HCT116 (cell line): ENCODE results near the gene TESK1. TPM values are rescaled to one million over a fixed set of nuclear protein-coding genes. Genes with fewer than 3 reads are reported as not detected.

ENCODE experiments used
- ATAC-seq: fragments of 200-7000 bp; cut with Tn5 transposase; 2 replicates; pipeline ENCODE4 v1.9.1; 2020; ENCODE audit warnings: mild to moderate bottlenecking, moderate library complexity
- BruUV-seq: library from RNA; stranded (reverse); fragments of 400-500 nt; replicated peaks from 2 replicates; lab custom pipeline; 2021; lab: Mats Ljungman, UMichigan
- CTCF ChIA-PET: fragments of 300-600 bp; sonication (Branson Sonifier 250); formaldehyde crosslinking; loops from one replicate; lab custom pipeline; 2021; ENCODE audit warnings: antibody characterized with exemption; lab: Charles Lee
- POLR2A ChIA-PET: fragments of 300-600, 350-600 bp; sonication (Branson Sonifier 250); formaldehyde crosslinking; loops from one replicate; lab custom pipeline; 2021; ENCODE audit warnings: antibody characterized with exemption; lab: Charles Lee
- RAD21 ChIA-PET, 2 experiments: fragments of 300-600 bp; sonication (Branson Sonifier 250); formaldehyde crosslinking; loops; one replicate each; lab custom pipeline; 2023; ENCODE audit warnings: low total read pairs in 2 of 2; ENCODE audit not compliant: uncharacterized antibody in 2 of 2, unreplicated experiment in 2 of 2, low non-redundant PET in 1 of 2; lab: Charles Lee
- DNase-seq: peaks from one replicate; pipeline ENCODE4 v3.0.0-alpha.2; 2010; ENCODE audit warnings: low read depth, low spot score
- H2AFZ ChIP-seq: fragments of 200-600 bp; shearing (Covaris generic), sonication (generic); 2 replicates; pipeline ENCODE4 v1.6.1; 2017; ENCODE audit warnings: low read depth, mixed run types, mixed read lengths, antibody characterized with exemption, low read length; ENCODE audit not compliant: poor library complexity, severe bottlenecking
- H3K27ac ChIP-seq: 2 replicates; pipeline ENCODE4 v1.5.1; 2012; ENCODE audit warnings: low read depth, low read length
- H3K27me3 ChIP-seq: fragments of 200-600 bp; sonication (generic); 2 replicates; pipeline ENCODE4 v1.6.1; 2016; ENCODE audit warnings: mixed run types, low read length, mixed read lengths; ENCODE audit not compliant: insufficient read depth
- H3K36me3 ChIP-seq, 2 experiments: fragments of 200-500 bp in 1 of 2; fragments of 200-600 bp in 1 of 2; sonication (Bioruptor generic) in 1 of 2; sonication (generic) in 1 of 2; 2 replicates each; pipeline versions ENCODE4 v1.5.1 to v1.6.1; 2014 to 2016; ENCODE audit warnings: low read length in 2 of 2, inconsistent platforms in 1 of 2, mixed read lengths in 1 of 2, mixed run types in 1 of 2; ENCODE audit not compliant: insufficient read depth in 2 of 2, control insufficient read depth in 1 of 2
- H3K4me1 ChIP-seq, 2 experiments: fragments of 200-600 bp in 1 of 2; sonication (generic) in 1 of 2; 2 replicates each; pipeline versions ENCODE4 v1.5.1 to v1.6.1; 2012 to 2017; ENCODE audit warnings: low read length in 2 of 2, inconsistent platforms in 1 of 2, mild to moderate bottlenecking in 1 of 2, mixed read lengths in 1 of 2, mixed run types in 1 of 2, moderate library complexity in 1 of 2; ENCODE audit not compliant: insufficient read depth in 2 of 2, control insufficient read depth in 1 of 2
- H3K4me2 ChIP-seq: fragments of 200-600 bp; sonication (generic); 2 replicates; pipeline ENCODE4 v1.6.1; 2017; ENCODE audit warnings: mixed run types, low read length, mixed read lengths
- H3K4me3 ChIP-seq, 2 experiments: fragments of 200-600 bp in 1 of 2; sonication (generic) in 1 of 2; replicated peaks in 1 of 2; 2 replicates each; pipeline ENCODE4 v1.5.1; 2011 to 2016; ENCODE audit warnings: low read length in 2 of 2, control low read depth in 1 of 2, low read depth in 1 of 2, mild to moderate bottlenecking in 1 of 2, mixed read lengths in 1 of 2, mixed run types in 1 of 2
- H3K79me2 ChIP-seq: fragments of 200-600 bp; sonication (generic); 2 replicates; pipeline ENCODE4 v1.6.1; 2017; ENCODE audit warnings: mild to moderate bottlenecking, mixed run types, low read length, moderate library complexity, mixed read lengths; ENCODE audit not compliant: insufficient read depth
- H3K9ac ChIP-seq: fragments of 200-600 bp; sonication (generic); 2 replicates; pipeline ENCODE4 v1.6.1; 2016; ENCODE audit warnings: low read length, mixed read lengths
- H3K9me2 ChIP-seq: fragments of 200-600 bp; sonication (generic), shearing (Covaris generic); 2 replicates; pipeline ENCODE4 v1.6.1; 2017; ENCODE audit warnings: mixed run types, mild to moderate bottlenecking, moderate library complexity; ENCODE audit not compliant: insufficient read depth
- H3K9me3 ChIP-seq, 2 experiments: fragments of 200-500 bp in 1 of 2; fragments of 200-600 bp in 1 of 2; sonication (Bioruptor generic) in 1 of 2; sonication (generic) in 1 of 2; 2 replicates each; pipeline ENCODE4 v1.6.1; 2014 to 2017; ENCODE audit warnings: low read length in 2 of 2, mixed read lengths in 2 of 2, inconsistent platforms in 1 of 2, low read depth in 1 of 2, mild to moderate bottlenecking in 1 of 2, mixed run types in 1 of 2, moderate library complexity in 1 of 2; ENCODE audit not compliant: control insufficient read depth in 1 of 2, insufficient read depth in 1 of 2
- H4K20me1 ChIP-seq: fragments of 200-600 bp; sonication (generic), shearing (Covaris generic); 2 replicates; pipeline ENCODE4 v1.6.1; 2017; ENCODE audit warnings: mixed run types, mild to moderate bottlenecking, moderate library complexity; ENCODE audit not compliant: insufficient read depth
- CEBPB ChIP-seq: IDR thresholded peaks from 2 replicates; pipeline ENCODE4 v1.6.1; 2012; ENCODE audit warnings: low read depth
- EZH2 ChIP-seq: fragments of 200-600 bp; sonication (generic); IDR thresholded peaks from 2 replicates; pipeline ENCODE4 v1.6.1; 2017; ENCODE audit warnings: antibody characterized with exemption, mixed run types
- EZH2phosphoT487 ChIP-seq: fragments of 200-600 bp; IDR thresholded peaks from 2 replicates; pipeline ENCODE4 v1.6.1; 2018; ENCODE audit warnings: antibody characterized with exemption, borderline replicate concordance
- JUND ChIP-seq: IDR thresholded peaks from 2 replicates; pipeline ENCODE4 v1.6.1; 2012
- POLR2A ChIP-seq: IDR thresholded peaks from 2 replicates; pipeline ENCODE4 v1.7.0; 2011; ENCODE audit warnings: borderline replicate concordance; ENCODE audit not compliant: insufficient read depth, insufficient read length; ENCODE audit errors: extremely low read depth
- RAD21 ChIP-seq: IDR thresholded peaks from 2 replicates; pipeline ENCODE4 v1.6.1; 2012; ENCODE audit warnings: low read depth, mild to moderate bottlenecking
- SP1 ChIP-seq: IDR thresholded peaks from 2 replicates; pipeline ENCODE4 v1.6.1; 2012; ENCODE audit warnings: low read depth
- SRF ChIP-seq: IDR thresholded peaks from 2 replicates; pipeline ENCODE4 v1.6.1; 2012; ENCODE audit warnings: low read depth
- ZFX ChIP-seq: fragments of 450-650 bp; IDR thresholded peaks from 2 replicates; pipeline ENCODE4 v1.6.1; 2017
- intact Hi-C: fragments of 100-400 bp; cut with micrococcal nuclease; formaldehyde crosslinking; loops from 2 replicates; pipeline ENCODE4 v1.10.0; 2022
- total RNA-seq: library from RNA; stranded (reverse); gene quantifications from one replicate; pipeline ENCODE4 v1.2.1, GENCODE V29; 2021; ENCODE audit not compliant: unreplicated experiment
- TF ChIP-seq, protein P1 (sequence below): IDR thresholded peaks from 2 replicates; pipeline ENCODE4 v1.6.1; 2011; ENCODE audit warnings: mild to moderate bottlenecking, low read length, moderate library complexity; ENCODE audit not compliant: insufficient replicate concordance; ENCODE audit errors: extremely low read depth
- TF ChIP-seq, protein P2 (sequence below): IDR thresholded peaks from 2 replicates; pipeline ENCODE4 v1.6.1; 2012
- TF ChIP-seq, protein P3 (sequence below): IDR thresholded peaks from 2 replicates; pipeline ENCODE4 v1.6.1; 2012
- TF ChIP-seq, protein P4 (sequence below), 3 experiments: fragments of 200-600 bp in 1 of 3; sonication (generic) in 1 of 3; IDR thresholded peaks in 2 of 3; conservative IDR thresholded peaks in 1 of 3; 2 replicates each; pipeline ENCODE4 v1.5.1; 2012 to 2017; ENCODE audit warnings: low read depth in 2 of 3, low read length in 2 of 3, antibody characterized with exemption in 1 of 3, borderline replicate concordance in 1 of 3, control low read depth in 1 of 3, mild to moderate bottlenecking in 1 of 3, mixed read lengths in 1 of 3, mixed run types in 1 of 3, moderate library complexity in 1 of 3; ENCODE audit not compliant: insufficient read depth in 1 of 3

Gene TESK1
- total RNA-seq, 1 experiment from 2014 or later = 26.6 TPM

DNA sequence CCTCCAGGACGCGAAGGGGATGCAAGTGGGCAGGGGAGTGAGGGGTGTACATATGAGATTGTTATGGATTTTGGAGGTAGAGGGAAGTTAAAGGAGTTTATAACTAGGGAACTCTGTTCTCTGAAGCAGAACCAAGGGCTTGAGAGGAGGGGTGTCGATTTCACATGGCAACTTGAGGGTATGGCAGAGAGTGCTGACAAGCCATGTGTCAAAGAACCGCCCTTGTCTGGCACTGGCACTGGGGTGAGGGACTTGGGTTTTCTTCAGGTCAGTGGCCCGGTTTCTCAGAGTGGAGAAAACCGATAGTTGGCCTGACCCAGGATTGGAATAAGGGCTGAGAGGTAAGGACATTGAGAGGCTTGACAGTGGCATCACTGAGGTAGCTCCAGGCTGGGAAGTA is 47.7 kb upstream of the TESK1 start:
- no TSS peak for BruUV-seq
- no peaks in the 10 kb centered on the region for H3K27me3 ChIP-seq
- H3K27ac ChIP-seq = no peak overlapping the region
- no peak overlapping the region for H3K4me2 ChIP-seq
- no peaks in the 10 kb centered on the region for H3K9me2 ChIP-seq
- CTCF ChIA-PET = no interaction called here
- H3K79me2 ChIP-seq = no peaks in the 10 kb centered on the region
- H3K9ac ChIP-seq = no peak overlapping the region
- no peak overlapping the region for H2AFZ ChIP-seq
- H4K20me1 ChIP-seq = no peaks in the 10 kb centered on the region
- TF ChIP-seq RAD21 (no peak), SP1 (no peak), ZFX (no peak), EZH2 (no peak)
- H3K9me3 ChIP-seq = no peaks in the 10 kb centered on the region
- no peak for ATAC-seq
- no peaks in the 10 kb centered on the region; a peak in 1 of 4 replicates for H3K4me1 ChIP-seq
- H3K4me3 ChIP-seq = no peak overlapping the region
- no peak for DNase-seq
- no peaks in the 10 kb centered on the region for H3K36me3 ChIP-seq
- intact Hi-C loops = loop anchor here (10.0 kb wide), 1 partner anchor 663 kb away; a partner anchor contains a TSS
- RAD21 ChIA-PET = no interaction called here
- POLR2A ChIA-PET = no interaction called here

DNA sequence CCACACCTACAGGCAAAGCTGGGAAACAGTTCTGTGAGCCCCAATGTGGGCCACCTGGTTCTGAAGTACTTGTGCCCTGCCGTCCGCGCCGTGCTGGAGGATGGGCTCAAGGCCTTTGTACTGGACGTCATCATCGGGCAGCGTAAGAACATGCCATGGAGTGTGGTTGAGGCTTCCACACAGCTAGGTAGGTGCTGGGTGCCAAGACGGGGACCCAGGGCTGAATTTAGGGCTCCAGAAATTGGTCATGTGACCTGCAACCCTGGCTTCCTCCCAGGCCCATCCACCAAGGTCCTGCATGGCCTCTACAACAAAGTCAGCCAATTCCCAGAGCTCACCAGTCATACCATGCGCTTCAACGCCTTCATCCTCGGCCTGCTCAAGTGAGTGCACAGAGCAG is 46.9 kb upstream of the TESK1 start:
- no peak overlapping the region for H3K9ac ChIP-seq
- H4K20me1 ChIP-seq = no peaks in the 10 kb centered on the region
- no TSS peak for BruUV-seq
- H2AFZ ChIP-seq = no peak overlapping the region
- no peaks in the 10 kb centered on the region for H3K9me3 ChIP-seq
- no peaks in the 10 kb centered on the region for H3K36me3 ChIP-seq
- no peaks in the 10 kb centered on the region for H3K9me2 ChIP-seq
- DNase-seq (no peak), ATAC-seq (no peak)
- no peak overlapping the region for H3K4me2 ChIP-seq
- no peak overlapping the region for H3K4me3 ChIP-seq
- RAD21 ChIA-PET = no interaction called here
- no peaks in the 10 kb centered on the region for H3K27me3 ChIP-seq
- no peaks in the 10 kb centered on the region; a peak in 1 of 4 replicates for H3K4me1 ChIP-seq
- no peaks in the 10 kb centered on the region for H3K79me2 ChIP-seq
- intact Hi-C loops = loop anchor here (10.0 kb wide), 1 partner anchor 663 kb away; a partner anchor contains a TSS
- no peak overlapping the region for H3K27ac ChIP-seq
- POLR2A ChIA-PET = no interaction called here
- CTCF ChIA-PET = no interaction called here
- TF ChIP-seq ZFX (no peak), EZH2phosphoT487 (no peak), SRF (no peak), CEBPB (no peak), JUND (no peak), POLR2A (no peak), EZH2 (no peak)
- TF ChIP-seq, protein P1, sequence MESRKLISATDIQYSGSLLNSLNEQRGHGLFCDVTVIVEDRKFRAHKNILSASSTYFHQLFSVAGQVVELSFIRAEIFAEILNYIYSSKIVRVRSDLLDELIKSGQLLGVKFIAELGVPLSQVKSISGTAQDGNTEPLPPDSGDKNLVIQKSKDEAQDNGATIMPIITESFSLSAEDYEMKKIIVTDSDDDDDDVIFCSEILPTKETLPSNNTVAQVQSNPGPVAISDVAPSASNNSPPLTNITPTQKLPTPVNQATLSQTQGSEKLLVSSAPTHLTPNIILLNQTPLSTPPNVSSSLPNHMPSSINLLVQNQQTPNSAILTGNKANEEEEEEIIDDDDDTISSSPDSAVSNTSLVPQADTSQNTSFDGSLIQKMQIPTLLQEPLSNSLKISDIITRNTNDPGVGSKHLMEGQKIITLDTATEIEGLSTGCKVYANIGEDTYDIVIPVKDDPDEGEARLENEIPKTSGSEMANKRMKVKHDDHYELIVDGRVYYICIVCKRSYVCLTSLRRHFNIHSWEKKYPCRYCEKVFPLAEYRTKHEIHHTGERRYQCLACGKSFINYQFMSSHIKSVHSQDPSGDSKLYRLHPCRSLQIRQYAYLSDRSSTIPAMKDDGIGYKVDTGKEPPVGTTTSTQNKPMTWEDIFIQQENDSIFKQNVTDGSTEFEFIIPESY = no peak
- TF ChIP-seq, protein P2, sequence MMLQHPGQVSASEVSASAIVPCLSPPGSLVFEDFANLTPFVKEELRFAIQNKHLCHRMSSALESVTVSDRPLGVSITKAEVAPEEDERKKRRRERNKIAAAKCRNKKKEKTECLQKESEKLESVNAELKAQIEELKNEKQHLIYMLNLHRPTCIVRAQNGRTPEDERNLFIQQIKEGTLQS = no peak
- TF ChIP-seq, protein P3, sequence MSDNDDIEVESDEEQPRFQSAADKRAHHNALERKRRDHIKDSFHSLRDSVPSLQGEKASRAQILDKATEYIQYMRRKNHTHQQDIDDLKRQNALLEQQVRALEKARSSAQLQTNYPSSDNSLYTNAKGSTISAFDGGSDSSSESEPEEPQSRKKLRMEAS = no peak
- TF ChIP-seq, protein P4, sequence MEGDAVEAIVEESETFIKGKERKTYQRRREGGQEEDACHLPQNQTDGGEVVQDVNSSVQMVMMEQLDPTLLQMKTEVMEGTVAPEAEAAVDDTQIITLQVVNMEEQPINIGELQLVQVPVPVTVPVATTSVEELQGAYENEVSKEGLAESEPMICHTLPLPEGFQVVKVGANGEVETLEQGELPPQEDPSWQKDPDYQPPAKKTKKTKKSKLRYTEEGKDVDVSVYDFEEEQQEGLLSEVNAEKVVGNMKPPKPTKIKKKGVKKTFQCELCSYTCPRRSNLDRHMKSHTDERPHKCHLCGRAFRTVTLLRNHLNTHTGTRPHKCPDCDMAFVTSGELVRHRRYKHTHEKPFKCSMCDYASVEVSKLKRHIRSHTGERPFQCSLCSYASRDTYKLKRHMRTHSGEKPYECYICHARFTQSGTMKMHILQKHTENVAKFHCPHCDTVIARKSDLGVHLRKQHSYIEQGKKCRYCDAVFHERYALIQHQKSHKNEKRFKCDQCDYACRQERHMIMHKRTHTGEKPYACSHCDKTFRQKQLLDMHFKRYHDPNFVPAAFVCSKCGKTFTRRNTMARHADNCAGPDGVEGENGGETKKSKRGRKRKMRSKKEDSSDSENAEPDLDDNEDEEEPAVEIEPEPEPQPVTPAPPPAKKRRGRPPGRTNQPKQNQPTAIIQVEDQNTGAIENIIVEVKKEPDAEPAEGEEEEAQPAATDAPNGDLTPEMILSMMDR (IDR thresholded peaks at IDR 0.05 in 2 of 3, conservative IDR thresholded peaks at IDR 0.05 in 1 of 3; ENCODE audit: borderline replicate concordance in 1 of 3, insufficient read depth in 1 of 3, low read depth in 2 of 3, low read length in 2 of 3) = no peak
